Natural killer cell (primary cell): ENCODE results near the gene TIAM1. TPM values are rescaled to one million over a fixed set of nuclear protein-coding genes. Genes with fewer than 3 reads are reported as not detected.

Experiments
- ATAC-seq, 3 donors: fragments of 150-1000 bp in 2 of 3; fragments of 200-7000 bp in 1 of 3; cut with Tn5 transposase; 1 replicate in 1 of 3; 2 replicates in 2 of 3; pipeline ENCODE4 v1.10.0; 2021; ENCODE audit warnings: mild to moderate bottlenecking in 2 of 3, moderate library complexity in 2 of 3
- DNase-seq, 2 donors: peaks; one replicate each; pipeline versions ENCODE4 v3.0.0 to v3.0.0-alpha.2; 2013 to 2021; ENCODE audit warnings: mixed read lengths in 1 of 2
- H3K27ac ChIP-seq: one replicate; pipeline ENCODE4 v1.5.1; 2013; ENCODE audit warnings: mild to moderate bottlenecking, low read length
- H3K27me3 ChIP-seq: one replicate; pipeline ENCODE4 v1.6.1; 2013; ENCODE audit warnings: low read length; ENCODE audit not compliant: control insufficient read depth, insufficient read depth
- H3K36me3 ChIP-seq: one replicate; pipeline ENCODE4 v1.6.1; 2013; ENCODE audit warnings: low read length; ENCODE audit not compliant: control insufficient read depth, insufficient read depth
- H3K4me1 ChIP-seq: one replicate; pipeline ENCODE4 v1.6.1; 2013; ENCODE audit warnings: low read length; ENCODE audit not compliant: control insufficient read depth, insufficient read depth
- H3K4me3 ChIP-seq: one replicate; pipeline ENCODE4 v1.5.1; 2013; ENCODE audit warnings: low read length
- H3K9me3 ChIP-seq: one replicate; pipeline ENCODE4 v1.6.1; 2013; ENCODE audit warnings: low read length; ENCODE audit not compliant: control insufficient read depth, insufficient read depth
- H3K27ac Mint-ChIP-seq, 2 donors: one replicate each; pipeline ENCODE4 v1.8.0; 2022; ENCODE audit warnings: mild to moderate bottlenecking in 2 of 2, mixed read lengths in 2 of 2, moderate library complexity in 1 of 2
- H3K27me3 Mint-ChIP-seq, 2 donors: one replicate each; pipeline ENCODE4 v1.8.0; 2022; ENCODE audit warnings: low read depth in 2 of 2, mixed read lengths in 2 of 2
- H3K36me3 Mint-ChIP-seq: one replicate; pipeline ENCODE4 v1.8.0; 2022; ENCODE audit warnings: mixed read lengths
- H3K4me1 Mint-ChIP-seq, 2 donors: one replicate each; pipeline ENCODE4 v1.8.0; 2022; ENCODE audit warnings: mixed read lengths in 2 of 2
- H3K4me3 Mint-ChIP-seq: one replicate; pipeline ENCODE4 v1.8.0; 2022; ENCODE audit warnings: mild to moderate bottlenecking, moderate library complexity, mixed read lengths
- H3K9me3 Mint-ChIP-seq, 2 donors: one replicate each; pipeline ENCODE4 v1.8.0; 2022; ENCODE audit warnings: mixed read lengths in 2 of 2
- WGBS: methylation state at CpG from one replicate; pipeline ENCODE4 v1.1.7; 2013; ENCODE audit warnings: missing lambda C conversion rate; ENCODE audit not compliant: insufficient coverage; 5-methylcytosine and 5-hydroxymethylcytosine counted together
- intact Hi-C: fragments of 100-400 bp; cut with micrococcal nuclease; formaldehyde crosslinking; loops from one replicate; pipeline ENCODE4 v1.14.2; 2022
- total RNA-seq, 4 donors: library from RNA; stranded (reverse); fragments of 120-200 nt in 1 of 4; gene quantifications; one replicate each; pipeline versions ENCODE4 v1.2.3 to v1.2.4, GENCODE V29; 2013 to 2022
- TF ChIP-seq, protein P1 (sequence below): fragments of 200-600 bp; IDR thresholded peaks from one replicate; pipeline ENCODE4 v1.8.0; 2022; ENCODE audit warnings: antibody characterized with exemption

Gene TIAM1
- total RNA-seq, 3 donors from 2014 or later (not counting 1 experiment from before 2014, with no cell fraction given): 19.1 to 32.3 (median 19.4) TPM

DNA sequence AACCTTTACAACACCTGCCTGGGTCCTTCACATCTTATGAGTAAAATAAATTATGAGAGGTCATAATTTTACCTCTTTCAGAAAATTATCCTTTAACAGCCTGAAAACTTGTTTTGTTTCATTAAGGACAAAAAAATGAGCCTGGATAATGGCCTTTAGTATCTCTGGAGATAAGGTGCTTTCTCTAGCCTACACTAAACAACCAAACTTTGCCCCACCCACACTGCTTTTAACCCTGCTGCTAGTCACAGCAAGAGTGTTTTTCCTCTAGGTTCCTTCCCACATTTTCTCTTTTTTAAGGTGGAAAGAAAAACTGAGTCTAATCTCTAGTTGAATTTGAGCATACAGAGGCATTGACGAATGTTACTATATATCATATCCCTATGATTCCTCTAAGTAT is 204.0 kb downstream of the TIAM1 start:
- no peak for DNase-seq
- H3K27ac ChIP-seq: no peak overlapping the region
- Mint-ChIP-seq H3K4me3 (no peak overlapping the region), H3K27ac (no peak overlapping the region), H3K27me3 (peaks cover 12 to 18% of the 10 kb centered on the region in 2 donors), H3K36me3 (no peaks in the 10 kb centered on the region), H3K9me3 (no peaks in the 10 kb centered on the region), H3K4me1 (no peaks in the 10 kb centered on the region)
- H3K27me3 ChIP-seq: no peaks in the 10 kb centered on the region
- no peak for ATAC-seq
- intact Hi-C loops: no loop called here
- peaks cover 2% of the 10 kb centered on the region for H3K36me3 ChIP-seq
- H3K4me1 ChIP-seq: no peaks in the 10 kb centered on the region
- no CpG with 5 or more reads among the region's 1 CpG for WGBS
- H3K9me3 ChIP-seq: no peaks in the 10 kb centered on the region
- no peak overlapping the region for H3K4me3 ChIP-seq
- TF ChIP-seq, protein P1, sequence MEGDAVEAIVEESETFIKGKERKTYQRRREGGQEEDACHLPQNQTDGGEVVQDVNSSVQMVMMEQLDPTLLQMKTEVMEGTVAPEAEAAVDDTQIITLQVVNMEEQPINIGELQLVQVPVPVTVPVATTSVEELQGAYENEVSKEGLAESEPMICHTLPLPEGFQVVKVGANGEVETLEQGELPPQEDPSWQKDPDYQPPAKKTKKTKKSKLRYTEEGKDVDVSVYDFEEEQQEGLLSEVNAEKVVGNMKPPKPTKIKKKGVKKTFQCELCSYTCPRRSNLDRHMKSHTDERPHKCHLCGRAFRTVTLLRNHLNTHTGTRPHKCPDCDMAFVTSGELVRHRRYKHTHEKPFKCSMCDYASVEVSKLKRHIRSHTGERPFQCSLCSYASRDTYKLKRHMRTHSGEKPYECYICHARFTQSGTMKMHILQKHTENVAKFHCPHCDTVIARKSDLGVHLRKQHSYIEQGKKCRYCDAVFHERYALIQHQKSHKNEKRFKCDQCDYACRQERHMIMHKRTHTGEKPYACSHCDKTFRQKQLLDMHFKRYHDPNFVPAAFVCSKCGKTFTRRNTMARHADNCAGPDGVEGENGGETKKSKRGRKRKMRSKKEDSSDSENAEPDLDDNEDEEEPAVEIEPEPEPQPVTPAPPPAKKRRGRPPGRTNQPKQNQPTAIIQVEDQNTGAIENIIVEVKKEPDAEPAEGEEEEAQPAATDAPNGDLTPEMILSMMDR: no peak

GRCh38 chr21:31137960-31138359 is 206.1 kb downstream of the TIAM1 start:
- Histone ChIP-seq H3K9me3 (no peaks in the 10 kb centered on the region), H3K4me1 (peaks cover 8% of the 10 kb centered on the region), H3K36me3 (peaks cover 2% of the 10 kb centered on the region), H3K27me3 (no peaks in the 10 kb centered on the region), H3K27ac (no peak overlapping the region), H3K4me3 (no peak overlapping the region)
- no peaks in the 10 kb centered on the region for H3K9me3 Mint-ChIP-seq
- peaks cover 6 to 12% of the 10 kb centered on the region in 2 donors for H3K4me1 Mint-ChIP-seq
- DNase-seq (no peak), ATAC-seq (no peak)
- WGBS: no CpG with 5 or more reads among the region's 1 CpG
- intact Hi-C loops: no loop called here
- TF ChIP-seq, protein P1: no peak
- no peaks in the 10 kb centered on the region for H3K36me3 Mint-ChIP-seq
- no peak overlapping the region for H3K4me3 Mint-ChIP-seq
- peaks cover 30 to 31% of the 10 kb centered on the region in 2 donors for H3K27me3 Mint-ChIP-seq
- no peak overlapping the region for H3K27ac Mint-ChIP-seq

DNA sequence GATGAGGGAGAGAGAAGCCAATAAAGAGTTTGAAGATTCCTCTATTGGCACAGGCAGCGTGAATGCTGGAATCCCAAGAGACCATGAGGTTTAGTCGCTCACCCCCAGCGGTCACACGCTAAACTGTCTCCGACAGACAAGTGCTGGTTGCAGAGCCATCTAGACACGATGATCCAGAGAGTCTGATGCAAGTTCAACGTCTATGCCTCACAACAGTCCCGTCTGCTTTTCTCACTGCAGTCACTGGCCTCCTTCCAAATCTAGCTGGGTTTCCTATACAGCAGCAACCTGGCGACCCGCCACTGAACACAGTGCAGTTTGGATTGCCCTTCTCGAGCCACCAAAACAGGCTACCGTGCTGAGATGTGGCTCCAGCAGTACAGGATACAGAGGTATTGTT is 207.2 kb downstream of the TIAM1 start:
- ATAC-seq (no peak), DNase-seq (no peak)
- Mint-ChIP-seq H3K27ac (no peak overlapping the region), H3K4me3 (no peak overlapping the region), H3K4me1 (peaks cover 17 to 23% of the 10 kb centered on the region in 2 donors), H3K9me3 (no peaks in the 10 kb centered on the region), H3K27me3 (peaks cover 31 to 37% of the 10 kb centered on the region in 2 donors), H3K36me3 (no peaks in the 10 kb centered on the region)
- Histone ChIP-seq H3K27me3 (no peaks in the 10 kb centered on the region), H3K4me3 (no peak overlapping the region), H3K9me3 (no peaks in the 10 kb centered on the region), H3K36me3 (peaks cover 2% of the 10 kb centered on the region), H3K4me1 (peaks cover 18% of the 10 kb centered on the region), H3K27ac (no peak overlapping the region)
- 64% methylated on average over 11 of the region's 12 CpGs for WGBS
- TF ChIP-seq, protein P1: no peak
- intact Hi-C loops: no loop called here

DNA sequence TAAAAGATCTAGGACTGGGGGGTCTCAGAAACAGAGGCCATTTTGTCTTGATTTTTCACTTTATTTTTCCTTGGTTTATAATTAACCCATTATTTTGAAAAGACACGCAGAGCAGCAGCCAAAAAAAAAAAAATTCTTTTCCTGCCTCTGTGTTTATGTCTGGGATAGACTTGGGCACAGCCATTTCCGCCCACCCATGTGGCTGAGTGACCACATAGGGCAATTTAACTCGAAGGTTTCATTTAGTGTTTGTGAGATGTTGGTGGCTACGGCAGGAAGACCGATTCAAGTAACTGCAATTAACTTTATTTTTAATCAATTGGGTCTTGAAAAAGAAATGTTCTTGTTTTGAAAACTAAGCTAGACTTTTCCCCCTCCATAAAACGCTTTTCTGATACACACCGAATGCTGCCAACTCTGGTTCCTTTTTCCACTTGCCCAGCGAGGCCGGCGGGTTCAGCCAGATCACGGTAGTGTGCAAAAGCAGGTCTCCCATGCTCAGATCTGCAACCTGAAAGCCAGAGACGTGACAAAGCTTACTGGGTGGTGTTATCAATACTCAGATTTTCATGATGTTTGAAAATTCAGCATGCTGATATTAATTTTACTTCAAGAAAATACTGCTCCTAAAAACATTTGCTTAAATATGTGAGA is 208.4 kb downstream of the TIAM1 start:
- Mint-ChIP-seq H3K27me3 (peaks cover 39 to 49% of the 10 kb centered on the region in 2 donors), H3K4me3 (no peak overlapping the region), H3K36me3 (no peaks in the 10 kb centered on the region), H3K9me3 (no peaks in the 10 kb centered on the region), H3K27ac (no peak overlapping the region), H3K4me1 (peaks cover 25 to 30% of the 10 kb centered on the region in 2 donors)
- Histone ChIP-seq H3K27me3 (no peaks in the 10 kb centered on the region), H3K9me3 (no peaks in the 10 kb centered on the region), H3K27ac (no peak overlapping the region), H3K4me1 (peaks cover 23% of the 10 kb centered on the region), H3K4me3 (no peak overlapping the region), H3K36me3 (peaks cover 2% of the 10 kb centered on the region)
- WGBS: 85% methylated on average over 10 of the region's 12 CpGs
- ATAC-seq: no peak
- intact Hi-C loops: no loop called here
- TF ChIP-seq, protein P1: no peak
- no peak for DNase-seq
